Measurements from ENCODE around the gene GOLGA3.
"Not testable (repeated sequence)": the region's sequence is repeated elsewhere in the genome, so short reads cannot be mapped to it uniquely, and the experiment has no call there.

The GOLGA3 gene

DNA sequence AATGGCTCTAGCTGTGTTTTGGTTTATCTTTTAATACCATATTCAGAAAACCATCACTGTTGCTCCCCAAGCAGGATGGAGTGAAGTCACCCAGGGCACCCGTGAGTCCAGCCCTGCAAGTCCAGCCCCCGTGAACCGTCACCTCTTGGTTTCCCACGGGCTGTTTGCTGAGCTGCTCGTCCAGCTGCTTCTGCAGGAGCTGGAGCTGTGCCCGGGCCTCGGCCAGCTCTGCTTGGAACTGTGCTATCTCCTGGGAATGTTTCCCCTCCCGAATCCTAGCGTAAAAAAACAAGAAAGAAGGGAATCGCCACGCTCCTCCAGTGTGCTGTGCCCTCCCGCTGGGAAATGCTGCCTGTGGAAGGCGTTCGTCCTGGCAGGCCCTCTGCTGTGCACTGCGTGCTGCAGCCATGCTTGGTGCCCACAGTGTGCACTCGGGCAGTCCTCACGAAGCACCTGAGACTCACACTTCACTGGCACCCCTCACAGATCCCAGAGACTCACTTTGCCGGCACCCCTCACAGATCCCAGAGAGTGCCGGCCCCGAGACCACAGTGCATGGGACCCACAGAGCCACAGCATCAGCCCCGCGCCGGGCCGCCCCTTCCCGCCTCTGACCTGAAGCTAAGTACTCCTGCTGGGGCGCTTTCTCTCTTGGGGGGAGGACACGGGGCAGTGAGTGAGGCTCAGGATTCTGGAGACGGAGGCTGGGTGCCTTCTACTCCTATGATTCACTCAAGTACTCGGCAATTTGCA is 51.7 kb downstream of the GOLGA3 start:
- no peak for DNase-seq (ENCODE audit: low spot score)

DNA sequence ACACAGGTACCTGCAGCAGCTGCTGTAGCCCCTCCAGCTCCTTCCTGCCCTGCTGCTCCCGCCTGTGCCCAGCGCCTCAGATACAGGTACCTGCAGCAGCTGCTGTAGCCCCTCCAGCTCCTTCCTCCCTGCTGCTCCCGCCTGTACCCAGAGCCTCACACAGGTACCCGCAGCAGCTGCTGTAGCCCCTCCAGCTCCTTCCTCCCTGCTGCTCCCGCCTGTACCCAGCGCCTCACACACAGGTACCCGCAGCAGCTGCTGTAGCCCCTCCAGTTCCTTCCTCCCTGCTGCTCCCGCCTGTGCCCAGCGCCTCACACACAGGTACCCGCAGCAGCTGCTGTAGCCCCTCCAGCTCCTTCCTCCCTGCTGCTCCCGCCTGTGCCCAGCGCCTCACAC is 52.4 kb downstream of the GOLGA3 start:
- DNase-seq (ENCODE audit: low spot score), result not testable (repeated sequence)

DNA sequence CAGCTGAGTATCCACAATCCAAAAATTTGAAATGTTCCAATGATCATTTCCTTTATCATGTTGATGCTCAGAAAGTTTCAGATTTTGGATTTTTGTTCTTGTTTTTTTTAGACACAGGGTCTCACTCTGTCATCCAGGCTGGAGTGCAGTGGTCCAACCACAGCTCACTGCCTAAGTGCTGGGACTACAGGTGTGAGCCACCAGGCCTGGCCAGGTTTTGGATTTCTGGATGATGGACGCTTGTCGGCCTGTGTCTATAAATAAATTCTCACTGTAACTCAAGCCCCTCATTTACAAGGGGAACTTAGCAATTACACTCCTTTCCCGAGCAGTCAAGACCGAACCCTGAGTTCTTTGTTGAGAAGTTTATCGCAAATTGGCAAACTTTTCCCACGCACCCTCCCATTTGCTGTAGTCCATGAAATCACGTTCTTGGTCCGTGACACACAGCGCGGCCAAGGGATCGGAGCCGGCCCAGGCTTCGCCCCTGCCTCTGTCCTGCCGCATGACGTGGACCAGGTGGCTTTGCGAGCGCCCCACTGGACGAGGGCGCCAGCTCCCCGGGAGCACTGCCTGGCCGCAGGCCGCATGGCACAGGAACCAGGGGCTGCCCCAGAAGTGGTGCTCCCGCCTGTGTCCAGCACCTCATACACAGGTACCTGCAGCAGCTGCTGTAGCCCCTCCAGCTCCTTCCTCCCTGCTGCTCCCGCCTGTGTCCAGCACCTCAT is 53.0 kb downstream of the GOLGA3 start:
- DNase-seq (ENCODE audit: low spot score), result no peak

DNA sequence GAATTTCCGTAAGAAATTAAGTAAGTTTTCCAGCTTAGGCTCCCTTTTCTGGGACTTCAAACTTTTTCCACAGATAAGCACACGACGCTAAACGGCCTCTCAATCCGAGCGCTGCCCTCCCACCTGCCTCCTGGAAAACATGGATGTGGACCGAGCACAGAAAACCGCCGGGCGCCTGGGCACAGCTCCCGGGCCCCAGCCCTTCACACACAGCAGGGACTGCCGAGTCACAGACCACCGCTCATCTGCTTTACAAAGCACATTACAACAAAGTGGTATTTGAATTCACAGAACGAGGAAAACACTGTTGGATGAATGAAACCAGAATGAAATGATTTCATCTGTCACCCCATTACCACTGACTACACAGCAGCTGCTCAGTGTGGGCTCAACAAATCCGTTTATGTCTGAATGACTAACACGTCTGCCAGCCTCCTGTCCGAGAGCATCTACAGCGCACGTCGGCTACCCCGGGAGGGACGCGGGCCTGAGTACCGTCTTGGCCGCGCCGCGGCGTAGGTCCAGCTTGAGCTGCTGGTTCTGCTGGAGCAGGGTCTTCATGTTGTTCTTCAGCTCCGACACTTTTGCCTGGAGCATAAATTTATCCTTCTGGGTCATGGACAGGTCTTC is 53.9 kb downstream of the GOLGA3 start:
- no peak for DNase-seq (ENCODE audit: low spot score)

DNA sequence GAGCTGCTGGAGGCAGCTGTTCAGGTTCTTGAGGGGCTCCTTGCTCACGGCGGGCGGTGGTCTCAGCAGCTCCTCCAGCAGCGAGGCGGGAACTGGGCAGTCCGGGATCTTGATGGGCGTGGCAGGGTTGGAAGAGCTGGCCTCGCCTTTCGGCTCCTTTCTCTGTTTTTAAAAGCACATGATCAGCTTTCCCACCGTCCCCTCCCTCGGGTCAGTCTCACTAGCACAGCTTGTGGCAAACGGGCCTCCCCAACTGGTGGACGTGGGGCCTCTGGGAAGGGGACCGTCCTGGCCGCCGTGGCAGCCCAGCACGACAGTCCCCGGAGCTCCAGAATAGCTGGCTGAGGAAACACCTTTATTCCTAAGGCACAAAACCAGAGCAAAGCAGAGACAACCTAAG is 54.5 kb downstream of the GOLGA3 start:
- no peak for DNase-seq (ENCODE audit: low spot score)

DNA sequence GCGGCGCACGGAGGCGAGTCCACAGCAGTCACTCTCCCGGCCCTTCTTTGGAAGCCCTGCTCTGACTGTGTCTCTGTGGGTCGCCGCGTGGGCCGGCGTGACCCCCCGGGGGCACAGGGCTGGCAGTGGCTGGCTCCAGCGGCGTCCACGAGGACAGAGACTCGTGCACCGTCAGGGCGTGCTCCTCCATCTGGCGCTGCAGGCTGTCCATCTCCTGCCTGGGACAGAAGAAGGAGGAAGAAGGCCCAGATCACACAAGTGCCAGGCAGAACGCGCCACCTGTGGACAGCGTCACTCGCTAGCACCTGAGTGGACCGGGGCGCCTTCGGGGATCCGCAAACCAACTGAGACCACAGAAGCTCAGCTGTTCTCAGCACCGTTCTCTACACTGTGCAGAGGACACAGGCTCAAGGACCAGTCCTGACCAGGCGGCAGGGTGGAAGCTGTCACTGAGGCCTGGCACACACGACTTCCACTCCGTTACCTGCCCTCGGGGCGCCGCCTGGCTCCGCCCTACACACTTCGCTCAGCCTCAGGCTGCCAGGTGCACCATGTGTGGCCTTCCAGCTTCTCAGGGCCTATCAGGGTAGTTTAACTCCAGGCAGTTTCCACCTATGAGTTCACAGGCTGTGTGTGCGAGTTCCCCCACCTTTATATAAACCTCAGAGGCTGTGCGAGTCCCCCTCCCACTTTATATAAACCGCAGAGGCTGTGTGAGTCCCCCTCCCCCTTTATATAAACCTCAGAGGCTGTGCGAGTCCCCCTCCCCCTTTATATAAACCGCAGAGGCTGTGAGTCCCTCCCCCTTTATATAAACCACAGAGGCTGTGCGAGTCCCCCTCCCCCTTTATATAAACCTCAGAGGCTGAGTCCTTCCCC is 55.4 kb downstream of the GOLGA3 start:
- no peak for DNase-seq (ENCODE audit: low spot score)

DNA sequence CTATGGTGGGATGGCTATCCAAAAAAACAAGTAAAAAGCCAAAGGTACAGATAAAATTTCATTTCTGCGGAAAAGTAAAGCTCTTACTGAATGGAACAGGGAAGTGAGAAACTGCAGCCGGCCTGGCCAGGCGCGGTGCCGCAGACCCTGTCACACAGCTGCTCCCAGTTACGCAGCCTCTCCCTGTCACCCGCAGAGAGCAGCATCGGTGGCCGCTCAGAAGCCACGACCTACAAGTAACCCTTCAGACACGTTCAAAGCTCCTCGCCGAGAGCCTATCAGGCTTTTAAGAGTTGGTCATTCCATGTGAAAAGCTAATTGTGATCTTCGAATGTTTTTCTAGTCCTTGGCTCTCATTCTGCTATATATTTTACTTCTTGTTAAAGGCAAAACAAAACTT is 56.1 kb downstream of the GOLGA3 start:
- DNase-seq (ENCODE audit: low spot score), result no peak

DNA sequence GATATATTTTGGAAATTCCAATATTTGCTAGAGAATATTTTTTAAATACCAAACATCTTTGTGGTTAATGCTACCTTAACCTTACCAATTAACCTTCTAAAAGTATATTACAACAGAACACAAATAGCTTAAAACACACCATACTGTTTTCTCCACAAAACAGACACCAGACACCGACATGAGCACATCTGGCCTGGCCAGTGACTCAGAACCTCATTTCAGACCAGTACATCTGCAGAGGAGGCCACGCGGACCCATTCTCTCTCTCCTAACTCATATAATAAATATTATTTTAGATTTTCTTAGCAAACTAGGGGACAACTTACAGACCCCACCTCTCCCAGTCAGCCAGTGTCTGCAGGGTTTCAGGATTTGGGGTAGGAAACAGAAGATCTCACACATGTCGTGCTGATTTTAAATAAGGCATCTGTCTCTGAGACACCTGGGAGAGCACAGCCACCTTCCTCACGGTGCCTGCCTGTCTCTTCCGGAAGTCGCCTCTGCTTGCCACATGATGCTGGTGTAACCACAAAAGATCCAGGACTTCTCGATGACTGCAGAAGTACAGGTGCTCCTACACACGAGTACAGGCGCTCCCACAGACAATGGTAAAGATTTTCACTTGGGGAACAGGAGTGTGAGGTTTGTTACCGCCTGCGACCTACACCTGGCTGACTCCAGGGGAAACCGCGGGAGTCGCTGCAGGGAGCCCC is 57.4 kb downstream of the GOLGA3 start:
- no peak for DNase-seq (ENCODE audit: low spot score)

DNA sequence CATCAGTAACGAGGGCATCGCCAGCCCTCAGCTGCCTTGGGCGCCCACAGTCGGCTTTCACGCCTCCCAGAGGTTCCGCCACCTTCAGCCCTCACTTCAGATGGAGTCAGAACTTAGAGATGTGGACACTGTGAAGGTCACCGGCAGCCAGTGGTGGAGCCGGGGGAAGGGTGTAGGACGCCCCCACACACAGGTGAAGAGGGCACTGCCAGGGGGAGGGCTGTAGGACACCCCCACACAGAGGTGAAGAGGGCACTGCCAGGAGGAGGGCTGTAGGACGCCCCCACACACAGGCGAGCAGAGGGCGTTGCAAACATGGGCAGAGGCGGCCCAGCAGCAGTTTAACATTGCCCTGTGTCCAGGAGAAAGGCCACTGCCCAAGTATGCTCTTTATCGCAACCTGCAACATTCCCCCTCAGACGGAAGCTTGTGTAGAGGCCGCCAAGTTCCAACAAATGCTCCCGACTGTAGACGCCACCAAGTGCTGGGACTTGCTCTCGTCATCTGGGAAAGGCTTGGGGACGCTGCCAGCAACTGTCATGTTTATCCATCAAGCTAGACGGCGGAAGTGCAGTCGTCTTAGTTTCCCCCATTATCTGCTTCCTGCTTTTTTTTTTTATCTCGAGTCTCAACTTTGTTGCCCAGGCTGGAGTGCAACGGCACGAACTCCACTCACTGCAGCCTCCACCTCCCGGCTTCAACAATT is 62.1 kb downstream of the GOLGA3 start:
- DNase-seq (ENCODE audit: low spot score), result no peak

DNA sequence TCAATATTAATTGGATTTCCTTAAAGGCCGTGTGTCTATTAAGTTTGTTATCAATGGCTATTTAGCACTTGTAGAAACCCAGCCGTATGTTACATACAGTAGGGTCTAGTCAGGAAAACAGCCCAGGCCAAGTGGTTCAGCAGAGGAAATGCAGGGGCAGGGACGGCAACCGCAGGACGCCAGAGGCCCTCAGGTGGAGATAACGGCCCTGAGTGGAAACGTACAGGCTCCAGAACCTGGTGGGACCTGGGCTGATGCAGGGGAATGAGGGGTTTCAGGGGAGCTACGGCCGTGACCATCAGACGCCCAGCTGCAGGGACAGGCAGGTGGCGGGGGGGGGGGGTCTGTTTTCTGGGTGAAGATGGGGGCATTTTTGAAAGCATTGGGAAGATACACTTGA is 63.3 kb downstream of the GOLGA3 start:
- DNase-seq (ENCODE audit: low spot score), result no peak

DNA sequence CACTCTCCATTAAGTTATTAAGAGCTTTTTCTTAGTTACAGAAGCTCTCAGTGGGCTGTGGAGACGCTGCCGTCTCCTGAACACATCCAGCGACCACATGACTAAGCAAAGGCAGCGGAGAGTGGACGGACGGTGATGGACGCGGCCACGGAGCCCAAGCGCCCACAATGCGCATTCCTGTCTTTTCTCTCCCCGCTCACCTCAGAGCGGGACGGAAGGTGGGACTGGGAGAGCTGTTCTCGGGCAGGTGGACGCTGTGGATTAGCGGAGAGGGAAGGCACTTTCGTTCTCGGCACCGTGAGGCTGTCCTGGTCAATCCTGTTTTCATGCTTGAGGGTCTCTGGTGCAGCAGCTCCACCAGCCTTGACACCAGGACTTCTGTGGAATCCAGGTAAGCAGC is 64.4 kb downstream of the GOLGA3 start:
- no peak for DNase-seq (ENCODE audit: low spot score)

DNA sequence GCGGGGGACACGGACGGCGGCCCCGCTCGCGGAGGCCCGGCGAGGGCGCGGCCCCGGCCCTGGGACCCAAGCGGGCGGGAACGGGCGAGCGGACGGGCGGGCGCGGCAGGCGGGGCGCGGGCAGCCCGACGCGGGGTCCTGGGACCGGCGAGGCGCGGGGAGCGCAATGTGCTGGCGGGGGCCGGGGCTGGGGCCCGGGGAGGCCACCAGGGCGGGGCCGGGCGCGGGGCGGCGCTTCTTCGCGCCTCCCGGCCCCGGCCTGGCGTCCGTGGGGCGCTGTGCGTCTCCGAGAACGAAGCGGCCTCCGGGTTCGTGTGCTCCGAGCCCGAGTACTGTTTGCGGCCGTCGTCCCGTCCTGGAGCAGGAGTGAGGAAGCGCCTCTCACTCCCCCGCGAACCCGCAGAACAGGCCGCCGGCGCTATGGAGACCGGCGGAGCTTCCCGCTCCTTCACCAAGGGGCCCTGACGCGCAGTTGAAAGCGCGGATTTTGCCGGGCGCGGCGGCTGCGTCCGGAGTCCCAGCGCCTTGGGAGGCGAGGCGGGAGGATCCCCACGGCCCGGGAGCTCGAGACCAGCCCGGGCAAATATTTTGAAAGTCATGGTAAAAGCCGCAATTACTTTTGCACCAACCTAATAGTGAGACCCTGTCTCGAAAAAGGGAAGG is 66.6 kb downstream of the GOLGA3 start:
- DNase-seq (ENCODE audit: low spot score), result peak; percentile 93

DNA sequence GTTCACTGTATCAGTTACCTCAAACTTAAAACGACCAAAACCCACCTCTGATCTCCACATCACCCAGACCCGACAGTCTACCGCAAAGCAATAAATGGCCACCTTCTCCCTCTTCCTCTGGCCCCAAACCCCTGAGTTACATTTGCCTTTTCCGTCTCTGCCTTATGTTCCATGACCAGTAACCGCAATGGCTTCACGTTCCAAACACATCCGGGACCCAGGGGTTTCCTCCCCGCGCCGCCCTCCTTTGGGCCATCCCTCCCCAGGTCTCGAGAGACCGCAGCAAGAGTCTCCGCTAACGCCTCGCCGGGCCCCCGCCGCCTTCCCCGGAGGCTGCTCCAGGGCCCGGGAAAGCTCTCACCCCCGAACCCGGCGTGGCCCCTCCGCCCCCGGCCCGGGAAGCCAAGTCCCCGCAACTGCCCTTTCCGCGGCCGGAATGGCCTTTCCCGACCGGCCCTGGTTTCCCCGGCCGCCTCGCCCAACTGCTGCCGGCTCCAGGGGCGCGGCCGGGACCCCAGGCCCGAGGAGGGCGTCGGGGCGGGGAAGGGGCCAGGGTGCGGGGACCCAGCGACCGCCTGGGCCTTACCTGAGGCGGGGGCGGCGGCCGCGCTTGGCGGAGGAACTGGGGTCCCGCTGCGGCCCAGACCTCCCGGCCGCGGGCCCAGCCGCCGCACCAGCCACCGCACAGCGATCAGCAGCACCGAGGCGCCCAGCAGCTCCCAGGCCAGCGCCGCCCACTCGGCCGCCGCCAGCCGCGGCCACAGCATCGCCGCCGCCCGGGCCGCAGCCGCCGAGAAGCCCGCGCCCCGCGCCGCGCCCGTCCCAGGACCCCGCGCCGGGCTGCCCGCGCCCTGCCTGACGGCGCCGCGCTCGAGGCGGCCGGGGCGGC is 67.4 kb downstream of the GOLGA3 start, which contains the start of gene ANKLE2:
ANKLE2 (minus strand) TSS at position 801 of the 889 bp plus-strand sequence; CDS start at position 767, 34 bp downstream.
- peak; percentile 55 for DNase-seq (ENCODE audit: low spot score)

DNA sequence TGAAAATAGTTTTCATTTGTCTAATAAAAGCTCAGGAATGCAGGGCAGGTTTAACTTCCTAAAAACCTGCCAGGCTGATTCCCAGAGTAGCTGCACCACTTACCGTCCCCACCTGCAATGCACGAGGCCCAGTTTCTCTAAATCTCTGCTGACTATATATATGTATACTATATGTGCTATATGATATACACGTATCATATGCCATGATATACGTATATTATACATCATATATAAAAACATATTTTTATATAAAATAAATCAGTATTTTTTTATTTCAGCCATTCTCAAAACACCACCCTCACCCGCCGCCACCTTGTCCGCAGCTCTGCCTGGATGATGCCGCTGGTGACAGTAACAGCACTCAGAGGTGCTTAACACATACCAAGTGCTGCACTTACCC is 69.3 kb downstream of the GOLGA3 start:
- DNase-seq (ENCODE audit: low spot score), result no peak

DNA sequence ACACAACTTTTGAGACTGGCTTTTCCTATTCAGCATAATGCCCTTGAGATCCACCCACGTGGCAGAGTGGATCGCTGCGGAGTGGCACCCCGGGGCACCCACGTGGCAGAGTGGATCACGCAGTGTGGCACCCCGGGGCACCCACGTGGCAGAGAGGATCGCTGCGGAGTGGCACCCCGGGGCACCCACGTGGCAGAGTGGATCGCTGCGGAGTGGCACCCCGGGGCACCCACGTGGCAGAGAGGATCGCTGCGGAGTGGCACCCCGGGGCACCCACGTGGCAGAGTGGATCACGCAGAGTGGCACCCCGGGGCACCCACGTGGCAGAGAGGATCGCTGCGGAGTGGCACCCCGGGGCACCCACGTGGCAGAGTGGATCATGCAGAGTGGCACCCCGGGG is 69.8 kb downstream of the GOLGA3 start:
- not testable (repeated sequence) for DNase-seq (ENCODE audit: low spot score)

DNA sequence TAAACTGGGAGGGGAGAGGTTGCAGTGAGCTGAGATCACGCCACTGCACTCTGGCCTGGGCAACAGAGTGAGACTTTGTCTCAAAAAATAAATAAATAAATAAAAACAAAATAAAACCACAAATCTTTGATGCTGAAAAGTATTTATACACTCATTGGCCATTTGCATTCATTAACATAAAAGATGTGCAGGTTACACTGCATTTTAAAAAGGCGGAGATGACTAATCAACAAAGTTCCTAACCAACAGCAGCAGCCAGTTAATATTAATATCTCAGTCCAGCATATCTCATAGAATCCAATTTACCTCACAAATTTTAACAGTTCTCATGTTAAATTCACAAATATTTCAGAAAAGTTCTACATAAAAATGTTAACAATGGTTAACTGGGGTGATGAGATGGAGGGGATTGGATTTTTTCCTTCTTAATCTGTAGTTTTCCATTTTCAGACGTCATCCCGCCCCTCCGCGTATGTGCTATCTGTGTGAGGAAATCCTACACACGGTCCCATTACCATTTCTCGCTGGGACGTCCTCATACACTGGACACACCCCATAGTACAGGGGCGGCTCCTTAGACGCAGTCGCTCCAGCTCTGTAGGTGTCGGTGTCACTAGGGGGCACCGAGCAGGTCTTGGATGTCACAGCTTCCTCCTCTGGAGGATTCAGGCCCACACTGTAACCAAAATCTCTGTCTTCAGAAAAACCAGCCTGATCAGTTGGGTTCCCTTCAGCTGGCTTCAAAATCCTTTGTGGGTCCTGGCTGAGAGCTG is 74.3 kb downstream of the GOLGA3 start:
- DNase-seq (ENCODE audit: low spot score), result no peak

DNA sequence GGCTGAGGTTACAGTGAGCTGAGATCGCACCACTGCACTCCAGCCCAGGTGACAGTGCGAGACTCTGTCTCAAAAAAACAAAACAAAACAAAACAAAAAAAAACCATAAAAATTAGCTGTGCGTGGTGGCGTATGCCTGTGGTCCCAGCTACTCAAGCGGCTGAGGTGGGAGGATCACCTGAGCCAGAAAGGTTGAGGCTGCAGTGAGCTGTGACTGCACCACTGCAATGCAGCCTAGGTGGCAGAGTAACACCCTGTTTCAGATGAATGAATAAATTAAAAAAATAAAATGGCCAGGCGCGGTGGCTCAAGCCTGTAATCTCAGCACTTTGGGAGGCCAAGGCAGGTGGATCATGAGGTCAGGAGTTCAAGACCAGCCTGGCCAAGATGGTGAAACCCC is 75.0 kb downstream of the GOLGA3 start:
- DNase-seq (ENCODE audit: low spot score), result not testable (repeated sequence)

DNA sequence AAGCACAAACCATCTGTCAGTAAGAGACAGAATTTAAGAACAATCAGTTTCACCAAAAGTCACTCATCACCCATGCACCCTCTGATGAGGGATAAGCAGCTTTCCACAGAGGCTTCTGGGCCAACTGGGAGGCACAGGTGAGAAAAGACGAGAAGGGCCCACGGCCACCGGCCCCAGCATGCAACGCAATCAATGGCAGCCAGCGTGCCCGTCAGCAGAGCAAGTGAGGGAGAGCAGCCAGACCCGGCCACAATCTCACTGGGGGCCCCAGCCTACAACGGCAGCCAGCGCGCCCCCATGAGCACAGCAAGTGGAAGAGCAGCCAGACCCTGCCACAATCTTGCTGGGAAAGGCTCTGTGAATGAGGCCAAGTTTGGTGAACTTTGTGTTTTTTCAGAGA is 80.3 kb downstream of the GOLGA3 start:
- DNase-seq (ENCODE audit: low spot score), result no peak

Data from LoVo (cell line).